Measurements from ENCODE around the gene KANSL1. TPM values are rescaled to one million over a fixed set of nuclear protein-coding genes. Genes with fewer than 3 reads are reported as not detected.

The KANSL1 gene
- total RNA-seq, 1 experiment from 2014 or later, result 83.0 TPM

DNA sequence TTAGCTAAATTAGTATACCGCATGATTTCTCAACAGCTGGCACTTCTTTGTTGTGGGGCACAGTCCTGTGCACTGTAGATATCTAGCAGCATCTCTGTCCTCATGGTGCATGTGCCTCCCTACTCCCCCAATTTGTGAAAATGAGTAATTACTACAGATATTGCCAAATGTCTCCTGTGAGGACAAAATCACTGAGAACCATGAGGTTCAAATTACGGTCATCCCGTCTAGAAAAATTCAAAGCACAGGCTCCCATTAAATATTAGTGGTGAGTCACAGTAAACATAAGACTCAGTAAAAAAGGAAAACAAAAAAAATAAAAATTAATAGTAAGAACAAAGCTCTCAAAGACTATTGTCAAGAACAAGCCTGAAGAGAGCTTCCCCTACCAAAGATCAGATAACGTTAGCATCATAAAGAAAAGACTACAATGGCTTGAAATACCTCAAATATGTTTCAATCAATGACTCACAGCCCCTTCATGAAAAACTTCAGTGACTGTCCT is 136.4 kb downstream of the KANSL1 start:
- Histone ChIP-seq H3K36me3 (ENCODE audit: control insufficient read depth, insufficient read depth, low read length) (peaks cover 4% of the 10 kb centered on the region), H3K4me1 (no peaks in the 10 kb centered on the region), H3K27me3 (replicated peaks; ENCODE audit: control insufficient read depth, insufficient read depth, low read length) (no peaks in the 10 kb centered on the region), H3K9me3 (no peaks in the 10 kb centered on the region), H3K4me3 (ENCODE audit: low read depth, low read length) (no peak overlapping the region)
- Mint-ChIP-seq H3K4me3 (ENCODE audit: unreplicated experiment) (no peak overlapping the region), H3K4me1 (ENCODE audit: low read depth, unreplicated experiment) (peaks cover 22% of the 10 kb centered on the region), H3K36me3 (ENCODE audit: insufficient read depth, unreplicated experiment) (peaks cover 66% of the 10 kb centered on the region), H3K27me3 (ENCODE audit: insufficient read depth, unreplicated experiment) (no peaks in the 10 kb centered on the region), H3K9me3 (ENCODE audit: unreplicated experiment) (no peaks in the 10 kb centered on the region), H3K27ac (ENCODE audit: unreplicated experiment) (no peak overlapping the region)
- DNase-seq, result no peak
- ChIA-PET POLR2A (no interaction called here), CTCF (interaction anchor here (0.6 to 2.5 kb wide), 3 partner anchors 12 to 145 kb away, joined by 5 to 10 read pairs (median 6); partner anchors contain the start of gene KANSL1)
- TF ChIP-seq, protein P1, sequence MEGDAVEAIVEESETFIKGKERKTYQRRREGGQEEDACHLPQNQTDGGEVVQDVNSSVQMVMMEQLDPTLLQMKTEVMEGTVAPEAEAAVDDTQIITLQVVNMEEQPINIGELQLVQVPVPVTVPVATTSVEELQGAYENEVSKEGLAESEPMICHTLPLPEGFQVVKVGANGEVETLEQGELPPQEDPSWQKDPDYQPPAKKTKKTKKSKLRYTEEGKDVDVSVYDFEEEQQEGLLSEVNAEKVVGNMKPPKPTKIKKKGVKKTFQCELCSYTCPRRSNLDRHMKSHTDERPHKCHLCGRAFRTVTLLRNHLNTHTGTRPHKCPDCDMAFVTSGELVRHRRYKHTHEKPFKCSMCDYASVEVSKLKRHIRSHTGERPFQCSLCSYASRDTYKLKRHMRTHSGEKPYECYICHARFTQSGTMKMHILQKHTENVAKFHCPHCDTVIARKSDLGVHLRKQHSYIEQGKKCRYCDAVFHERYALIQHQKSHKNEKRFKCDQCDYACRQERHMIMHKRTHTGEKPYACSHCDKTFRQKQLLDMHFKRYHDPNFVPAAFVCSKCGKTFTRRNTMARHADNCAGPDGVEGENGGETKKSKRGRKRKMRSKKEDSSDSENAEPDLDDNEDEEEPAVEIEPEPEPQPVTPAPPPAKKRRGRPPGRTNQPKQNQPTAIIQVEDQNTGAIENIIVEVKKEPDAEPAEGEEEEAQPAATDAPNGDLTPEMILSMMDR (IDR thresholded peaks at IDR 0.05; ENCODE audit: insufficient read depth in 1 of 2, low read depth in 1 of 2, low read length in 1 of 2, severe bottlenecking in 1 of 2, unreplicated experiment in 1 of 2), result no peak
- intact Hi-C loops (cut with micrococcal nuclease; ENCODE audit: unreplicated experiment), result no loop called here
- no TSS peak for BruUV-seq (replicated peaks)

DNA sequence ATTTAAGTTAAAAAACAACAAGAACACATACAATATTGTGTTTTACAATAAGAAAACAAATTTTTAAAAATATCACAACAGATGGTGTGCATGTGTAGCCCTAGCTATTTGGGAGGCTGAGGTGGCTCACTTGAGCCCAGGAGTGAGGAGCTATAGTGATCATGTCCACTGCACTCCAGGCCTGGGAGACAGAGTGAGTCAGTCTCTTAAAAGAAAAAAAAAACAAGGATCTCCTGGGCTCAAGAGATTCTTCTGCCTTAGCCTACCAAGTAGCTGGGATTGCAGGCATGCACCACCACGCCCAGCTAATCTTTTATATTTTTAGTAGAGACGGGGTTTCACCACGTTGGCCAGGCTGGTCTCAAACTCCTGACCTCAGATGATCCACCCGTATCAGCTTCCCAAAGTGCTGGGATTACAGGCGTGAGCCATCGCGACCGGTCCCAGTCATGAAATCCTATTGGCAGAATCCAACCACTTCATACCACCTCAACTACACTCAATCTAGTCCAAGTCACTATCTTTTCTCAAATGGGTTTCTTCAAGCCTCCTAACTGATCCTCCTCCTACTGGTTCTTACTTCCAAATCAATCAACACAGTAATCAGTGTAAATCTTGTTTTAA is 139.2 kb downstream of the KANSL1 start:
- Mint-ChIP-seq H3K4me1 (ENCODE audit: low read depth, unreplicated experiment) (peaks cover 25% of the 10 kb centered on the region), H3K4me3 (ENCODE audit: unreplicated experiment) (no peak overlapping the region), H3K36me3 (ENCODE audit: insufficient read depth, unreplicated experiment) (peaks cover 78% of the 10 kb centered on the region), H3K27me3 (ENCODE audit: insufficient read depth, unreplicated experiment) (no peaks in the 10 kb centered on the region), H3K9me3 (ENCODE audit: unreplicated experiment) (no peaks in the 10 kb centered on the region), H3K27ac (ENCODE audit: unreplicated experiment) (peak overlapping the region; percentile 1)
- no peak overlapping the region for H3K4me3 ChIP-seq (ENCODE audit: low read depth, low read length)
- peaks cover 3% of the 10 kb centered on the region for H3K36me3 ChIP-seq (ENCODE audit: control insufficient read depth, insufficient read depth, low read length)
- no TSS peak for BruUV-seq (replicated peaks)
- no peaks in the 10 kb centered on the region for H3K4me1 ChIP-seq
- TF ChIP-seq, protein P1 (IDR thresholded peaks at IDR 0.05; ENCODE audit: insufficient read depth in 1 of 2, low read depth in 1 of 2, low read length in 1 of 2, severe bottlenecking in 1 of 2, unreplicated experiment in 1 of 2), result no peak
- POLR2A ChIA-PET, result no interaction called here
- CTCF ChIA-PET, result no interaction called here
- H3K9me3 ChIP-seq, result no peaks in the 10 kb centered on the region
- intact Hi-C loops (cut with micrococcal nuclease; ENCODE audit: unreplicated experiment), result no loop called here
- no peaks in the 10 kb centered on the region for H3K27me3 ChIP-seq (replicated peaks; ENCODE audit: control insufficient read depth, insufficient read depth, low read length)
- no peak for DNase-seq

DNA sequence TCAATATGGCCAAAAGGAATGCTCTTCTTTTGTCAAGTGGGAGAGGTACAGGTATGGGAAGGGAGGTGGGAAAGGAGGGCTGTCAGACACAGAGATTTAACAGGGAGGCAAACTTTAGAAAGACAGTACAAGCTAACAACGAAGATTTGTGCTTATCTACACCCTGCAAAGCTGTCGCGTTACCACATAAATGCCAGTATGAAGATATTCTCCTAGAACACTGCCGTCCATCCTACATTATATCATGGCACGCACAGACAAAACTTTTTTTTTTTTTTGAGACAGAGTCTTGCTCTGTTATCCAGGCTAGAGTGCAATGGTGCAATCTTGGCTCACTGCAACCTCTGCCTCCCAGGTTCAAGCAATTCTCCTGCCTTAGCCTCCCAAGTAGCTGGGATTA is 143.6 kb downstream of the KANSL1 start:
- Histone ChIP-seq H3K9me3 (no peaks in the 10 kb centered on the region), H3K4me1 (no peaks in the 10 kb centered on the region), H3K4me3 (ENCODE audit: low read depth, low read length) (no peak overlapping the region), H3K36me3 (ENCODE audit: control insufficient read depth, insufficient read depth, low read length) (peaks cover 2% of the 10 kb centered on the region; the same call in 1 of the 2 replicates), H3K27me3 (replicated peaks; ENCODE audit: control insufficient read depth, insufficient read depth, low read length) (no peaks in the 10 kb centered on the region)
- intact Hi-C loops (cut with micrococcal nuclease; ENCODE audit: unreplicated experiment), result no loop called here
- Mint-ChIP-seq H3K27ac (ENCODE audit: unreplicated experiment) (no peak overlapping the region), H3K4me3 (ENCODE audit: unreplicated experiment) (no peak overlapping the region), H3K4me1 (ENCODE audit: low read depth, unreplicated experiment) (peaks cover 20% of the 10 kb centered on the region), H3K9me3 (ENCODE audit: unreplicated experiment) (no peaks in the 10 kb centered on the region), H3K36me3 (ENCODE audit: insufficient read depth, unreplicated experiment) (peaks cover 86% of the 10 kb centered on the region), H3K27me3 (ENCODE audit: insufficient read depth, unreplicated experiment) (no peaks in the 10 kb centered on the region)
- BruUV-seq (replicated peaks), result no TSS peak
- ChIA-PET POLR2A (no interaction called here), CTCF (no interaction called here)
- TF ChIP-seq, protein P1 (IDR thresholded peaks at IDR 0.05; ENCODE audit: insufficient read depth in 1 of 2, low read depth in 1 of 2, low read length in 1 of 2, severe bottlenecking in 1 of 2, unreplicated experiment in 1 of 2), result no peak
- DNase-seq, result no peak
